DOHH2 (cell line): ENCODE results near the gene ERVFRD-1.

Source experiments
- CTCF ChIP-seq: fragments of 200-600 bp; sonication (generic); IDR thresholded peaks from one replicate; pipeline ENCODE4 v1.5.1; 2014; ENCODE audit warnings: antibody characterized with exemption, mild to moderate bottlenecking, low read depth, low read length; ENCODE audit not compliant: poor library complexity, severe bottlenecking
- EZH2phosphoT487 ChIP-seq: fragments of 200-600 bp; sonication (generic); IDR thresholded peaks from 2 replicates; pipeline ENCODE4 v1.6.1; 2017; ENCODE audit warnings: borderline replicate concordance, mild to moderate bottlenecking, antibody characterized with exemption, low read length, moderate library complexity, mixed read lengths

- TF ChIP-seq CTCF (no peak), EZH2phosphoT487 (no peak)
These were observed 39.4 kb downstream of the ERVFRD-1 start for GRCh38 chr6:11072101-11072500.
